Liver (tissue), 9 donors: ENCODE data around the gene CCBE1. TPM values are rescaled to one million over a fixed set of nuclear protein-coding genes. Genes with fewer than 3 reads are reported as not detected.

Experiments used
- DNase-seq: peaks from one replicate; pipeline ENCODE4 v3.0.0-alpha.2; 2017; ENCODE audit warnings: low spot score
- H3K27ac ChIP-seq, 2 donors: one replicate each; pipeline ENCODE4 v1.7.0; 2013; ENCODE audit warnings: inconsistent platforms in 2 of 2, low read length in 2 of 2, control low read depth in 1 of 2, low read depth in 1 of 2, mild to moderate bottlenecking in 1 of 2
- H3K27me3 ChIP-seq, 4 donors: one replicate each; pipeline versions ENCODE4 v1.6.1 to v1.7.0; 2013; ENCODE audit warnings: low read length in 3 of 4, inconsistent platforms in 1 of 4, mild to moderate bottlenecking in 1 of 4, moderate library complexity in 1 of 4; ENCODE audit not compliant: control insufficient read depth in 4 of 4, insufficient read depth in 4 of 4
- H3K36me3 ChIP-seq, 4 donors: one replicate each; pipeline versions ENCODE4 v1.6.1 to v1.7.0; 2013; ENCODE audit warnings: low read length in 3 of 4, mild to moderate bottlenecking in 3 of 4, low read depth in 1 of 4, moderate library complexity in 1 of 4; ENCODE audit not compliant: control insufficient read depth in 4 of 4, insufficient read depth in 3 of 4
- H3K4me1 ChIP-seq, 4 donors: one replicate each; pipeline versions ENCODE4 v1.6.1 to v1.7.0; 2013; ENCODE audit warnings: low read length in 3 of 4, mild to moderate bottlenecking in 3 of 4, moderate library complexity in 1 of 4; ENCODE audit not compliant: control insufficient read depth in 4 of 4, insufficient read depth in 4 of 4
- H3K4me3 ChIP-seq, 3 donors: one replicate each; pipeline versions ENCODE4 v1.6.1 to v1.7.0; 2013; ENCODE audit warnings: low read length in 3 of 3, control low read depth in 1 of 3, low read depth in 1 of 3, mild to moderate bottlenecking in 1 of 3
- H3K9ac ChIP-seq, 2 donors: one replicate each; pipeline ENCODE4 v1.7.0; 2013; ENCODE audit warnings: low read length in 2 of 2, mild to moderate bottlenecking in 2 of 2, moderate library complexity in 2 of 2, control low read depth in 1 of 2, low read depth in 1 of 2
- H3K9me3 ChIP-seq, 4 donors: one replicate each; pipeline versions ENCODE4 v1.6.1 to v1.7.0; 2013; ENCODE audit warnings: low read length in 3 of 4; ENCODE audit not compliant: control insufficient read depth in 4 of 4
- ATF3 ChIP-seq: IDR thresholded peaks from 2 replicates; pipeline ENCODE4 v1.6.1; 2016; ENCODE audit warnings: antibody characterized with exemption
- EGR1 ChIP-seq, 2 donors: IDR thresholded peaks; 2 replicates each; pipeline ENCODE4 v1.6.1; 2016 to 2018; ENCODE audit warnings: antibody characterized with exemption in 2 of 2, low read depth in 2 of 2
- FOXA1 ChIP-seq: IDR thresholded peaks from 2 replicates; pipeline ENCODE4 v1.6.1; 2016; ENCODE audit warnings: antibody characterized with exemption
- FOXA2 ChIP-seq: IDR thresholded peaks from 2 replicates; pipeline ENCODE4 v1.6.1; 2016; ENCODE audit warnings: antibody characterized with exemption
- GABPA ChIP-seq, 2 donors: IDR thresholded peaks in 1 of 2; conservative IDR thresholded peaks in 1 of 2; 2 replicates each; pipeline ENCODE4 v1.6.1; 2016; ENCODE audit warnings: antibody characterized with exemption in 2 of 2, mild to moderate bottlenecking in 1 of 2, moderate library complexity in 1 of 2
- HNF4A ChIP-seq, 2 donors: conservative IDR thresholded peaks; 2 replicates each; pipeline ENCODE4 v1.6.1; 2016; ENCODE audit warnings: antibody characterized with exemption in 2 of 2, mild to moderate bottlenecking in 2 of 2
- MAX ChIP-seq: IDR thresholded peaks from 2 replicates; pipeline ENCODE4 v1.6.1; 2016; ENCODE audit warnings: antibody characterized with exemption
- RAD21 ChIP-seq, 2 donors: IDR thresholded peaks; 2 replicates each; pipeline ENCODE4 v1.6.1; 2016; ENCODE audit warnings: antibody characterized with exemption in 2 of 2, mild to moderate bottlenecking in 2 of 2
- REST ChIP-seq: IDR thresholded peaks from 2 replicates; pipeline ENCODE4 v1.6.1; 2016; ENCODE audit warnings: antibody characterized with exemption, mild to moderate bottlenecking
- RXRA ChIP-seq, 2 donors: IDR thresholded peaks; 2 replicates each; pipeline ENCODE4 v1.6.1; 2017 to 2018; ENCODE audit warnings: antibody characterized with exemption in 2 of 2, mild to moderate bottlenecking in 1 of 2
- SP1 ChIP-seq: IDR thresholded peaks from 2 replicates; pipeline ENCODE4 v1.6.1; 2018; ENCODE audit warnings: antibody characterized with exemption, mild to moderate bottlenecking
- TAF1 ChIP-seq: conservative IDR thresholded peaks from 2 replicates; pipeline ENCODE4 v1.6.1; 2016; ENCODE audit warnings: antibody characterized with exemption, mild to moderate bottlenecking
- YY1 ChIP-seq: IDR thresholded peaks from 2 replicates; pipeline ENCODE4 v1.6.1; 2016; ENCODE audit warnings: antibody characterized with exemption, mild to moderate bottlenecking
- ZBTB33 ChIP-seq: IDR thresholded peaks from 2 replicates; pipeline ENCODE4 v1.6.1; 2016; ENCODE audit warnings: antibody characterized with exemption
- WGBS: extraction: QIAGEN DNeasy Blood & Tissue Kit; methylation state at CpG from one replicate; pipeline ENCODE4 v1.1.7; 2013; 5-methylcytosine and 5-hydroxymethylcytosine counted together
- polyA plus RNA-seq, 2 donors: library from polyadenylated mRNA; stranded (reverse) in 1 of 2; unstranded in 1 of 2; fragments of 200-250 nt in 1 of 2; fragments of >200 nt in 1 of 2; fragmentation: Nextera tagmentation in 1 of 2; extraction: Ambion mirVana in 1 of 2; gene quantifications; one replicate each; pipeline versions ENCODE4 v1.2.1 to v1.2.3, GENCODE V29; 2013 to 2015
- total RNA-seq, 2 donors: library from RNA; depleted of rRNA; stranded (reverse); fragments of >200 nt; gene quantifications; one replicate each; pipeline ENCODE4 v1.2.3, GENCODE V29; 2014
- donor health status: healthy.
- donor health status: healthy.
- donor health status: healthy.
- donor health status: healthy.
- donor health status: healthy.

CCBE1 gene
- total and polyA plus RNA-seq, 4 donors: 1.8 to 2.6 (median 2.2) TPM

GRCh38 chr18:59699750-59700534 is 2.7 kb upstream of the CCBE1 start:
- no peak overlapping the region for H3K4me3 ChIP-seq
- H3K27ac ChIP-seq: no peak overlapping the region
- no peak for DNase-seq
- no peaks in the 10 kb centered on the region for H3K9me3 ChIP-seq
- peaks cover 0 to 6% (median 0%) of the 10 kb centered on the region in 4 donors for H3K27me3 ChIP-seq
- no peak overlapping the region for H3K9ac ChIP-seq
- 87% methylated on average over 8 of the region's 8 CpGs for WGBS
- H3K4me1 ChIP-seq: peaks cover 2 to 21% (median 11%) of the 10 kb centered on the region in 4 donors
- TF ChIP-seq FOXA1 (no peak), HNF4A (conservative IDR thresholded peaks at IDR 0.05) (no peak), RXRA (IDR thresholded peaks at IDR 0.05) (no peak), EGR1 (IDR thresholded peaks at IDR 0.05; ENCODE audit: low read depth in 2 of 2) (no peak), FOXA2 (no peak), GABPA (IDR thresholded peaks at IDR 0.05 in 1 of 2, conservative IDR thresholded peaks at IDR 0.05 in 1 of 2) (no peak), TAF1 (no peak), REST (no peak), MAX (no peak), ZBTB33 (no peak), RAD21 (IDR thresholded peaks at IDR 0.05) (no peak), YY1 (no peak), SP1 (no peak)
- no peaks in the 10 kb centered on the region for H3K36me3 ChIP-seq

GRCh38 chr18:59699061-59699460 is 1.8 kb upstream of the CCBE1 start:
- no peaks in the 10 kb centered on the region for H3K9me3 ChIP-seq
- H3K27ac ChIP-seq: no peak overlapping the region
- no peak overlapping the region for H3K4me3 ChIP-seq
- H3K9ac ChIP-seq: no peak overlapping the region
- WGBS: 86% methylated on average over 1 of the region's 1 CpG
- no peak for TF ChIP-seq ATF3
- no peak for TF ChIP-seq HNF4A (conservative IDR thresholded peaks at IDR 0.05)
- TF ChIP-seq RXRA (IDR thresholded peaks at IDR 0.05): no peak
- TF ChIP-seq REST: no peak
- peaks cover 0 to 6% (median 0%) of the 10 kb centered on the region in 4 donors for H3K27me3 ChIP-seq
- peaks cover 2 to 21% (median 11%) of the 10 kb centered on the region in 4 donors for H3K4me1 ChIP-seq
- no peak for DNase-seq
- no peaks in the 10 kb centered on the region for H3K36me3 ChIP-seq
